HFFc6 (cell line): ENCODE results near the gene ALG11. TPM values are rescaled to one million over a fixed set of nuclear protein-coding genes. Genes with fewer than 3 reads are reported as not detected.

ENCODE experiments used
- DNase-seq: peaks from one replicate; pipeline ENCODE4 v3.0.0-alpha.2; 2018
- H3K27ac Mint-ChIP-seq: 2 replicates; pipeline ENCODE4 v1.8.0; 2020; ENCODE audit warnings: mild to moderate bottlenecking, mixed read lengths
- H3K27me3 Mint-ChIP-seq: 2 replicates; pipeline ENCODE4 v1.8.0; 2021; ENCODE audit warnings: mild to moderate bottlenecking, moderate library complexity, mixed read lengths; ENCODE audit not compliant: insufficient read depth
- H3K36me3 Mint-ChIP-seq: 2 replicates; pipeline ENCODE4 v1.8.0; 2021; ENCODE audit warnings: low read depth, mixed read lengths
- H3K4me1 Mint-ChIP-seq: 2 replicates; pipeline ENCODE4 v1.8.0; 2020; ENCODE audit warnings: low read depth, mixed read lengths
- H3K4me3 Mint-ChIP-seq: 2 replicates; pipeline ENCODE4 v1.8.0; 2020; ENCODE audit warnings: mild to moderate bottlenecking, moderate library complexity, mixed read lengths
- H3K9me3 Mint-ChIP-seq: 2 replicates; pipeline ENCODE4 v1.8.0; 2020; ENCODE audit warnings: mild to moderate bottlenecking, mixed read lengths
- CTCF ChIP-seq: fragments of 200-600 bp; sonication (generic); IDR thresholded peaks from 2 replicates; pipeline ENCODE4 v1.5.0; 2021; ENCODE audit warnings: antibody characterized with exemption, mild to moderate bottlenecking
- total RNA-seq, 6 experiments: library from RNA; stranded (reverse); fragmentation: NEBNext Ultra II Directional; extraction: Animal tissue kit (Norgen Biotek cat#: 25700); gene quantifications; 2 replicates in 1 of 6; 3 replicates in 5 of 6; pipeline ENCODE4 v1.2.3, GENCODE V29; 2021

The ALG11 gene
- total RNA-seq, 6 experiments from 2014 or later, result 37.1 to 45.2 (median 41.0) TPM

DNA sequence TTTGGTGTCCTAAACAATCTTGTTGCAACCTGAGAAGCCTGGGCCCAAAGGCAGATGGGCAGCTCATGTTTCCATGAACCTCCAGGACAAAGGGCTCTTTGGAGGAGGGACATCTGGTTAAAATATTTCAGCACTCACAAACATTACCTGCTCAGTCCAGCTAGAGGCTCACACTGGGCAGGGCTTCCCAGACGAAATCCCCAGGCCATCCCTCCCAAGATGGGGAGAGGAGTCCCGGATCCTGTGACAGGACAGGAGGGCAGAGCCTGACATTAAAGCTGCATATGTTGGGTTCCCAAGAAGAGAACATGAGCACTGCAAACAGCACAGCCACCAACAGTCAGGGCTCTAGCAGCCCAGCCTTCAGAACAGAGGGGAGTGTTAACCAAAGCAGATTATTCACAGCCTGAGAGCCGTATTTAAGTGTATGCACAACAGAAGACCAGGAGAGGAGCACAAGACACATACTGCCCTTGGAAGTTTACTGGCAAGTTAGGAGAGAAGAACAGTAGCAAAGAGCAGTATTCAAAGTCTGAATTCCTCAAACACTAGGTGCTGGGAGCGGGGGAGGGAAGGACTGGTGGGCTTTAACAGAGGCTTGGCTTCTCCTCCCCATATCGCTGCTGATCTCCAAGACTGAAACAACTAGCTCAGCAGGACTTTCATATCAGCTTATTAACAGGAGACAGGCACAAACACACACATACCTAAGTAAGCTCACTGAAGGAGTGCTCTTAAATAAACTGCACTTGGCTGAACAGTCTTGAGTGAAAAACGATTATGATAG is 13.3 kb upstream of the ALG11 start:
- TF ChIP-seq CTCF, result no peak
- DNase-seq, result no peak
- Mint-ChIP-seq H3K27ac (no peak overlapping the region), H3K36me3 (no peaks in the 10 kb centered on the region), H3K4me3 (no peak overlapping the region), H3K9me3 (no peaks in the 10 kb centered on the region), H3K4me1 (no peaks in the 10 kb centered on the region), H3K27me3 (peaks cover 36% of the 10 kb centered on the region)

GRCh38 chr13:51999510-51999911 is 12.7 kb upstream of the ALG11 start:
- H3K27ac Mint-ChIP-seq, result no peak overlapping the region
- no peak for DNase-seq
- no peak for TF ChIP-seq CTCF
- no peaks in the 10 kb centered on the region for H3K36me3 Mint-ChIP-seq
- peaks cover 35% of the 10 kb centered on the region for H3K27me3 Mint-ChIP-seq
- H3K4me3 Mint-ChIP-seq, result no peak overlapping the region
- H3K9me3 Mint-ChIP-seq, result no peaks in the 10 kb centered on the region
- no peaks in the 10 kb centered on the region for H3K4me1 Mint-ChIP-seq

DNA sequence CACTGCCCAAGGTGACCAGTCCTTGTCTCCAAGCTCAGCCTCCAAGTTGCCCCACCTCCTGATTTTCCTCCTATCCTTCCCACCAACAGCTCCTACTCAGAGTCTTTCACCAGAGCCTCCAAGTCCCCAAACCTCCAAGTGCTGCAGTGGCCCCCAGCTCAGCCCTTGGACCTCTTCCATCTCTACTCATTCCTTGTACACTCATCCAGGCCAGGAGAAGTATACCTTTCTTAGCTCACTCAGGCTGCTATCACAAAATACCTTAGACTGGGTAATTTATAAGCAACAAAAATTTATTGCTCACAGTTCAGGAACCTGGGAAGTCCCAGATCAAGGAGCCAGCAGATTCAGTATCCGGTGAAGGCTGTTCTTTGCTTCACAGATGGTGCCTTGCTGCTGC is 12.3 kb upstream of the ALG11 start:
- Mint-ChIP-seq H3K27me3 (peaks cover 31% of the 10 kb centered on the region), H3K9me3 (no peaks in the 10 kb centered on the region), H3K4me1 (no peaks in the 10 kb centered on the region), H3K4me3 (no peak overlapping the region), H3K36me3 (no peaks in the 10 kb centered on the region), H3K27ac (no peak overlapping the region)
- DNase-seq, result no peak
- no peak for TF ChIP-seq CTCF

DNA sequence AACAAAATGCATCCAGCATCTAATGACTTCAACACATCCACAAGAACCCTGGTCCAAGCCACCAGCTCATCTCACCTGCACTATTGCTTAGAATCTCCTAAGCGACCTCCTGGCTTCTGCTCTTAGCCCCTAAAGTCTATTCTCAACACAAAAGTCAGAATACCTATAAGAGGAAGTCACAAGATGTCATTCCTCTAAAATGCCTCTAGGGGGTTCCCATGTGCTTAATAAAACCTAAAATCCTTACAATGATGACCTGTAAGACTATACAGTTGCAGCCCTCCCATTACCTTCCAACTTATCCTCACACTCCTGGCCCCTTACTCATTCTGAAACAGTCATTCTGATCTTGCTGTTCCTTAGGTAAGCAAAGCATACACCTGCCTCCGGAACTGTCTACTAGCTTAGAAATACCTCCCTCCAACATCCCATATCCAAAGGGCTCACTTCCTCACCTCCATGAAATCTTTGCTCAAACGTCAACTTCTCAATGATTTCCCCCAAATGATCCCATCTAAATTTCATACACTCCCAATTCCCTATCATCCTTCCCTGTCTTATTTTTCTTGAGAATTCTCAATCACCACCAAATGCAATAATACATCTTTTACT is 11.0 kb upstream of the ALG11 start:
- TF ChIP-seq CTCF, result peak; percentile 80
- peak; percentile 36 for DNase-seq
- Mint-ChIP-seq H3K27ac (no peak overlapping the region), H3K4me3 (no peak overlapping the region), H3K27me3 (peaks cover 32% of the 10 kb centered on the region), H3K4me1 (no peaks in the 10 kb centered on the region), H3K36me3 (no peaks in the 10 kb centered on the region), H3K9me3 (no peaks in the 10 kb centered on the region)

GRCh38 chr13:52002361-52002760 is 9.8 kb upstream of the ALG11 start:
- no peak for TF ChIP-seq CTCF
- Mint-ChIP-seq H3K4me3 (no peak overlapping the region), H3K27ac (no peak overlapping the region), H3K36me3 (no peaks in the 10 kb centered on the region), H3K4me1 (no peaks in the 10 kb centered on the region), H3K27me3 (peaks cover 30% of the 10 kb centered on the region), H3K9me3 (no peaks in the 10 kb centered on the region)
- DNase-seq, result no peak
